Measurements from ENCODE around the gene PMS1.
"Not testable (repeated sequence)": the region's sequence is repeated elsewhere in the genome, so short reads cannot be mapped to it uniquely, and the experiment has no call there.

The PMS1 gene

DNA sequence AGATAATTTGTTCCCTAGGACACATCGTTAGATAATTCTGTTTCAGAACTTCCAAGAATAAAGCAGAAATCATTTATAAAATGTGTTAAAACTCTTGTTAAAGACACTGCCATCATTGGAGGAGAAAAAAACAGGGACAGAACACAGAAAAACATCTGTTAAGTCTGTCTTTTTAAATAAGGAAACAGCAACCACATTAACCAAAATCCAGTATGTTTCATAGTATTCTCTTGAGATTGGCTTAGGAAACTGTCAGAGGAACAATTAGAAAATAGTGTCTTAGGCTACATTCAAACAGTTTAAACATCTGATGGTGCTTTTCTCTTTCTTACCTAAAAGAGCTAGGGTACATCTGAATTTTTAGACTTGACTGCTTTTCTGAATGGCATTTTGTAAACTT, 81.6 kb downstream of the PMS1 start:
- DNase-seq (ENCODE audit: low spot score): no peak

- no peak for DNase-seq (ENCODE audit: low spot score)
Observed at GRCh38 chr2:189866296-189866695, 82.0 kb downstream of the PMS1 start.

DNA sequence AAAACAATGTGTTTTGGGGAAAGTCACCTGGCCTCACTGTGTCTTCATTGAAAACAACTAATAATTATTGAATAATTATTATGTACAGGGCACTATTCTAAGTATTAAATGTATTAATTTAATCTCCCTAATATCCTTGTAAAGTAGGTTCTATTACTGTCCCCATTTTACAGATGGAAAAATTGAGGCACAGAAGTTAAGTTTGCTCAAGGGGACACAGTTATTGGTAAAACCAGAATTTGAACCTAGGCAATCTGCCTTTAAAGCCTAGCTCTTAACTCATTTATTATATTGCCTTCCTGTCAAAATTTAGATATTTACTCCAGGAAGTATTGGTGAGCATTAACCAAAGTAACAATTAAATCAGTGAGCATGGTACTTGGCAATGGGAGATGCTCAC, 84.6 kb downstream of the PMS1 start:
- DNase-seq (ENCODE audit: low spot score): no peak

GRCh38 chr2:189870381-189871085, 86.3 kb downstream of the PMS1 start:
- DNase-seq (ENCODE audit: low spot score): no peak

- DNase-seq (ENCODE audit: low spot score): no peak
Observed at GRCh38 chr2:189873696-189874095, 89.4 kb downstream of the PMS1 start.

DNA sequence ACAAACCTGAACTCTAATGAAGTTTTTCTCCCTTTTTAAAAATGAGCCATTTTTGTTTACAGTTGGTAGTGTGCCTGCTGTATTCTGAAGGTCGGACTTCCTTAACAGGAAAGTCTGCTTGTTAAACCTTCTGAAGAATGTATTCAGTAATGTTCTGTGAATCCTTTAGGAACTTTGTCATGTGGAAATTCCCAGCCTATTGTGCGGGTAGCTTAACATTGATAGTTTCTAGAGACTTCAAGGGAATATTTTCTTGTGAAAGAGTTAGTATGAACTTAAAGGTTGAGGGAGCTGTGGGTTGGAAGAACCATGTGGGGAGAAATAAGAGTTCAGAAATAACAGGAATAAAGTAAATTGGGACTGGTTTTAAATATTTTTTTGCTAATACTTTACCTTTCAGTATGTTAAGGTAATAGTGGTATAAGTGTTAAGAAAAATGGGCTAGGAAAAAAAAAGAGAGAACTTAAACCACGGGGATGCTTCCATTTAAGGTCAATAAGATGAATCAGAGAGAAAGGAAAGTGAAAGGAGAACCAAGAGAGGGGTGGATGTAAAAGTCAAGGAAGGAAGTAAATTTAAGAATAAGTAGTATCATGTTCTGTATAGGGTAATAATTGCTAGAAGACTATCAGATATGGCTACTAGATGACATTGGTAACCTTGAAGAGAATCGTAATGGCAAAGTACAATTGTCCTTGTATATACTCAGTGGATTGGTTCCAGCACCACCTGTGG, 90.5 kb downstream of the PMS1 start:
- no peak for DNase-seq (ENCODE audit: low spot score)

DNA sequence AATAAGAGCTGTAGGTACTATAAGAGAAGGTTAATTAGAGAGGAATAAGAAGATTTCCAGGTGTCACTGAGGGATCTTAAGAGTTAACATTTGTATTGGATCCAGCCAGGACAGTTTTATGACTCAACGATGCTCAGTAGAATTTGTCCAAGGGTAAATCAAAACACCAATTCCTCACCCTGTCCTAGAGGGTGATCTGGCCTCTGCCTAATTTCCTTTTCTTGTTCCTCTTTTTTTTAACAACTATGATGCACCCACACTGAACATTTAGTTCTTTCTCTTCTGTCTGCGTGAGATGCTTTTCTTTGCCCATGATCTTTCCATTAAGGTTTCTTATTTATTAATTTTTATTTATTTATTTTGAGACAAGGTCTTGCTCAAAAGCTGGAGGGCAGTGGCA, 92.0 kb downstream of the PMS1 start:
- DNase-seq (ENCODE audit: low spot score): no peak

DNA sequence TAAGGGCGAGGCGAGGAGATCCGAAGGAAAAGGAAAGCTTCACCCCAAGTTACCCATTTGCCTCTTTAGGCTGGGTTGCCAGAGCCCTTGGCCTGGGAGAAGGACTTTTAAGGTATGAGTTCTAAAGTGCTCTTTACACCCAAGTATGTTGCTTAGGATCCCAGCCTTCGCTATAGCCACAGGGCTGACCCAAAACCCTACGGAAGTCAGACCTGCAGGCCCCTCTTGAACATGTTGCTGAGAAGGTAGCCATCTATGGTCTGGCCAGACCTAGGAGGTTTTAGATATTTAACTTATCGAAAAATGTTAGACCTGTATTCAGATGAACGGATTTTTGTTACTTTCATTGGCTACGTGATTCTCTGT, 95.4 kb downstream of the PMS1 start:
- DNase-seq (ENCODE audit: low spot score): no peak

- DNase-seq (ENCODE audit: low spot score): no peak
Observed at GRCh38 chr2:189880429-189880828, 96.2 kb downstream of the PMS1 start.

GRCh38 chr2:189880832-189881492, 96.7 kb downstream of the PMS1 start:
- DNase-seq (ENCODE audit: low spot score): no peak

DNA sequence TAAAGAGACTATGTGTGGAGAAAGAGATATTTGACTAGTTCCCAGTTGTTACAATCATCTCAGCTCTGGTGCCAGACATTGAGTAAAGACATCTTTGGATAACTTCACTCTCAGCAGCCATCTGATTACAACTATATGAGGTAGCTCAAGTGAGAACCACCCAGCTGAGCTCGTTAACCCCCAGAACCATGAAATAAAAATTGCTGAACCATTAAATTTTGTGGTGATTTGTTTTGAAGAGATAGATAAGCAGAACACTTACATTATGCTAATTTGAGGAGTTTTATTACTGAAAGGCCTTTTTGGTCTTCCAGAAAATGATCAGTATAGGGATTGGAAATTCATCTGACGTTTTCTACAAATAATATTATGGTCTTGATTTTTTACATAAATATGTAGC, 101.1 kb downstream of the PMS1 start:
- no peak for DNase-seq (ENCODE audit: low spot score)

GRCh38 chr2:189892546-189893294, 108.5 kb downstream of the PMS1 start:
- DNase-seq (ENCODE audit: low spot score): not testable (repeated sequence)

DNA sequence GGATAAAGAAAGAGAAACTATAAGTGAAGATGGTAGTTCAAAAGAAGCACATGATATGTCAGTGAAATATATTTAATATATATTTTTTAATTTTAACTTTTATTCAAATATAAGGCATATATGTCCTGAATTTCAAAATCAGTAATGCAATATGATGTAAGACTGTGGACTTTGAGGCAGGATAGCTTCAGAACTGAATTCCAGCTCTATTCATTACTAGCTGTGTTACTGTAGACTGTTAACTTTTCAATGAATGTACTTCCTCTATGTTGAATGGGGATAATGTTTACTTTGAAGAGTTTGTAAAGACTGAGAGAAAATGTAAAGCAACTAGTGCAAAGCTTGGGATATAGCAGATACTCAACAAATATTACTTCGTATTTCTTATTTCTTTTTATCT, 112.6 kb downstream of the PMS1 start:
- no peak for DNase-seq (ENCODE audit: low spot score)

- DNase-seq (ENCODE audit: low spot score): no peak
Observed at GRCh38 chr2:189899101-189899500, 114.9 kb downstream of the PMS1 start.

DNA sequence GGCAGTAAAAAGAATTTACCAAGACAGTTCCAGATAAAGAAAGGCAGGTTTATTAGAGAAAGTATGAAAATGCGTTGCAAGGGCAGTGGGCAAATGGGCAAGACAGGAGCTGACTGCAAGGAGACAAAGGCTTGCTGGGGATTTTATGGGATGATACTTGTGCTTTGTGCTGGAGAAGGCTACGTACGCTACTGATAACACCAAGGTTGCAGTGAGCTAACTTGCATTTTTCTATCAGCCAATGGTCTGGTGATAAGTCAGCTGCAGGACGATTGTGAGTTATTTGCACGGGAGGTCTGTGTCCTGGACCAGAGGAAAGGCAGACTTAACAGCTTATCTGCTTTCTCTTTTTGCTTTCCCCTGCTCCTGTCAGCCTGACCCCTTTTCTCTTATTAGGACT, 116.5 kb downstream of the PMS1 start:
- DNase-seq (ENCODE audit: low spot score): no peak

- DNase-seq (ENCODE audit: low spot score): no peak
Observed at GRCh38 chr2:189901664-189902063, 117.4 kb downstream of the PMS1 start.

- no peak for DNase-seq (ENCODE audit: low spot score)
Observed at GRCh38 chr2:189913821-189914220, 129.6 kb downstream of the PMS1 start.

GRCh38 chr2:189916651-189917050, 132.4 kb downstream of the PMS1 start:
- no peak for DNase-seq (ENCODE audit: low spot score)
